CD4-positive, alpha-beta T cell treated with Interleukin-17A for 4 hours (primary cell): ENCODE results near the gene NKAIN1.
"Not testable (repeated sequence)": the region's sequence is repeated elsewhere in the genome, so short reads cannot be mapped to it uniquely, and the experiment has no call there.

Experiments used
- DNase-seq: peaks from one replicate; pipeline ENCODE4 v3.0.0-alpha.2; 2020; ENCODE audit warnings: mixed read lengths

The NKAIN1 gene

GRCh38 chr1:31239653-31240241 is at the start of gene NKAIN1:
TSS of gene NKAIN1 (minus strand) at chr1:31239887. CDS start at chr1:31239547, 340 bp downstream.
- no peak for DNase-seq

- no peak for DNase-seq
Measured at GRCh38 chr1:31289021-31289420, 49.3 kb upstream of the NKAIN1 start.

GRCh38 chr1:31287791-31288190 is 48.1 kb upstream of the NKAIN1 start:
- DNase-seq = not testable (repeated sequence)

- DNase-seq = not testable (repeated sequence)
Measured at GRCh38 chr1:31282426-31282825, 42.7 kb upstream of the NKAIN1 start.

- DNase-seq = no peak
Measured at GRCh38 chr1:31273619-31274018, 33.9 kb upstream of the NKAIN1 start.

- no peak for DNase-seq
Measured at GRCh38 chr1:31272369-31272768, 32.7 kb upstream of the NKAIN1 start.

GRCh38 chr1:31266547-31266946 is 26.9 kb upstream of the NKAIN1 start:
- no peak for DNase-seq

- DNase-seq = no peak
Measured at GRCh38 chr1:31264790-31265386, 25.2 kb upstream of the NKAIN1 start.

- no peak for DNase-seq
Measured at GRCh38 chr1:31263408-31263807, 23.7 kb upstream of the NKAIN1 start.

GRCh38 chr1:31262393-31262792 is 22.7 kb upstream of the NKAIN1 start:
- DNase-seq = not testable (repeated sequence)

GRCh38 chr1:31261916-31262315 is 22.2 kb upstream of the NKAIN1 start:
- no peak for DNase-seq

- DNase-seq = no peak
Measured at GRCh38 chr1:31259746-31260145, 20.1 kb upstream of the NKAIN1 start.

GRCh38 chr1:31258581-31258980 is 18.9 kb upstream of the NKAIN1 start:
- DNase-seq = no peak

- no peak for DNase-seq
Measured at GRCh38 chr1:31257213-31257612, 17.5 kb upstream of the NKAIN1 start.

- DNase-seq = no peak
Measured at GRCh38 chr1:31249854-31250253, 10.2 kb upstream of the NKAIN1 start.

GRCh38 chr1:31248276-31248675 is 8.6 kb upstream of the NKAIN1 start:
- DNase-seq = no peak

GRCh38 chr1:31244326-31244725 is 4.6 kb upstream of the NKAIN1 start:
- DNase-seq = no peak

- no peak for DNase-seq
Measured at GRCh38 chr1:31243501-31244286, 4.0 kb upstream of the NKAIN1 start.

GRCh38 chr1:31241321-31241720 is 1.6 kb upstream of the NKAIN1 start:
- DNase-seq = no peak

- DNase-seq = no peak
Measured at GRCh38 chr1:31238986-31239613, 587 bp downstream of the NKAIN1 start.

- no peak for DNase-seq
Measured at GRCh38 chr1:31238612-31238985, 1.1 kb downstream of the NKAIN1 start.

GRCh38 chr1:31234870-31235269 is 4.8 kb downstream of the NKAIN1 start:
- DNase-seq = no peak

- no peak for DNase-seq
Measured at GRCh38 chr1:31234123-31234708, 5.5 kb downstream of the NKAIN1 start.
